PC-3 (cell line): ENCODE data around the gene GAMT. TPM values are rescaled to one million over a fixed set of nuclear protein-coding genes. Genes with fewer than 3 reads are reported as not detected.

Experiments
- ATAC-seq: fragments of 200-7000 bp; cut with Tn5 transposase; 2 replicates; pipeline ENCODE4 v1.9.1; 2020; ENCODE audit warnings: mild to moderate bottlenecking, moderate library complexity
- BruUV-seq: library from RNA; stranded (reverse); fragments of 400-500 nt; replicated peaks from 2 replicates; lab custom pipeline; 2021; lab: Mats Ljungman, UMichigan
- CTCF ChIA-PET: fragments of 300-600 bp; sonication (Branson Sonifier 250); formaldehyde crosslinking; loops from one replicate; lab custom pipeline; 2022; ENCODE audit warnings: antibody characterized with exemption; lab: Charles Lee
- POLR2A ChIA-PET: fragments of 300-600 bp; sonication (Branson Sonifier 250); formaldehyde crosslinking; loops from one replicate; lab custom pipeline; 2022; ENCODE audit warnings: antibody characterized with exemption; ENCODE audit not compliant: unreplicated experiment; lab: Charles Lee
- DNase-seq: peaks from one replicate; pipeline ENCODE4 v3.0.0-alpha.2; 2015
- H2AFZ ChIP-seq: fragments of 300-600 bp; sonication (generic); 2 replicates; pipeline ENCODE4 v1.6.0; 2016; ENCODE audit warnings: antibody characterized with exemption, low read length
- H3F3A ChIP-seq: fragments of 300-600 bp; sonication (generic); one replicate; pipeline ENCODE4 v1.6.0; 2017; ENCODE audit warnings: antibody characterized with exemption, low read length, control low read depth, mild to moderate bottlenecking; ENCODE audit not compliant: unreplicated experiment
- H3K27ac ChIP-seq: fragments of 300-600 bp; sonication (generic); 2 replicates; pipeline ENCODE4 v1.5.1; 2016; ENCODE audit warnings: mild to moderate bottlenecking, low read length
- H3K27me3 ChIP-seq: fragments of 300-600 bp; sonication (generic); 2 replicates; pipeline ENCODE4 v1.6.1; 2016; ENCODE audit warnings: low read length, mixed read lengths
- H3K36me3 ChIP-seq: fragments of 300-600 bp; sonication (generic); 2 replicates; pipeline ENCODE4 v1.6.1; 2016; ENCODE audit warnings: low read depth, mixed run types, low read length, mixed read lengths
- H3K4me1 ChIP-seq: fragments of 300-600 bp; sonication (generic); 2 replicates; pipeline ENCODE4 v1.5.1; 2016; ENCODE audit warnings: low read length; ENCODE audit not compliant: insufficient read depth
- H3K4me2 ChIP-seq: fragments of 300-600 bp; sonication (generic); 2 replicates; pipeline ENCODE4 v1.6.0; 2016; ENCODE audit warnings: low read length
- H3K4me3 ChIP-seq: fragments of 300-600 bp; sonication (generic); 2 replicates; pipeline ENCODE4 v1.5.1; 2016; ENCODE audit warnings: mild to moderate bottlenecking, low read length, mixed read lengths
- H3K79me2 ChIP-seq: fragments of 300-600 bp; sonication (generic); 2 replicates; pipeline ENCODE4 v1.6.1; 2017; ENCODE audit warnings: low read length, mixed read lengths
- H3K9ac ChIP-seq: fragments of 300-600 bp; sonication (generic); 2 replicates; pipeline ENCODE4 v1.6.0; 2016; ENCODE audit warnings: mild to moderate bottlenecking, low read length
- H3K9me2 ChIP-seq: fragments of 300-600 bp; sonication (generic); replicated peaks from 2 replicates; pipeline ENCODE4 v1.6.1; 2016; ENCODE audit warnings: mixed run types, low read length, mixed read lengths
- H3K9me3 ChIP-seq: fragments of 300-600 bp; sonication (generic); 2 replicates; pipeline ENCODE4 v1.6.1; 2016; ENCODE audit warnings: low read length, mixed read lengths
- H4K20me1 ChIP-seq: fragments of 300-600 bp; sonication (generic); 2 replicates; pipeline ENCODE4 v1.6.1; 2016; ENCODE audit warnings: low read length, mixed read lengths
- EZH2 ChIP-seq: fragments of 300-600 bp; sonication (generic); IDR thresholded peaks from one replicate; pipeline ENCODE4 v1.6.1; 2017; ENCODE audit warnings: antibody characterized with exemption, mild to moderate bottlenecking, low read length; ENCODE audit not compliant: unreplicated experiment
- EZH2phosphoT487 ChIP-seq: fragments of 300-600 bp; sonication (generic); IDR thresholded peaks from 2 replicates; pipeline ENCODE4 v1.6.1; 2018; ENCODE audit warnings: mild to moderate bottlenecking, antibody characterized with exemption, low read length, borderline replicate concordance
- intact Hi-C: fragments of 100-400 bp; cut with micrococcal nuclease; formaldehyde crosslinking; loops from 2 replicates; pipeline ENCODE4 v1.9.0; 2023
- total RNA-seq: library from RNA; depleted of rRNA; stranded (reverse); fragments of >200 nt; gene quantifications from 2 replicates; pipeline ENCODE4 v1.2.3, GENCODE V29; 2014
- TF ChIP-seq, protein P1 (sequence below): fragments of 300-600 bp; sonication (generic); conservative IDR thresholded peaks from 2 replicates; pipeline ENCODE4 v1.5.1; 2017; ENCODE audit warnings: antibody characterized with exemption, low read depth, mild to moderate bottlenecking, low read length

The GAMT gene
- total RNA-seq, 1 experiment from 2014 or later: 75.6 TPM

DNA sequence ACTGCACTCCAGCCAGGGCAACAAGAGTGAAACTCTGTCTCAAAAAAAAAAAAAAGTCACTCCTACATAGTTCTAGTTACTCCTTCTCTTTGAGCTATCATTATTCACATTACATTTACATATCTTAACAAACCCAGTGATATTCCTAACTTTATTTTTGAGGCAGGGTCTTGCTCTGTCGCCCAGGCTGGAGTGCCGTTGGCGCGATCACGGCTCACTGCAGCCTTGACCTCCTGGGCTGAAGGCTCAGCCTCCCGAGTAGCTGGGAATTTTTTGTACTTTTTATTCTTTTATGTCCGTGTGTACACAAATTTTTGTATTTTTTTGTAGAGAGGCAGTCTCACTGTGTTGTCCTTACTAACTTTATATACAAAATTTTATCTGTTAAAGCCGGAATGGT lies 36.3 kb upstream of the GAMT start:
- Histone ChIP-seq H3K27ac (no peak overlapping the region), H4K20me1 (peaks cover 31% of the 10 kb centered on the region), H2AFZ (peak overlapping the region; percentile 71), H3K79me2 (peaks cover 37% of the 10 kb centered on the region), H3F3A (peaks cover 6% of the 10 kb centered on the region), H3K9me2 (no peaks in the 10 kb centered on the region), H3K9me3 (no peaks in the 10 kb centered on the region), H3K36me3 (peaks cover 30% of the 10 kb centered on the region), H3K27me3 (no peaks in the 10 kb centered on the region), H3K4me1 (peaks cover 11% of the 10 kb centered on the region), H3K4me2 (peak overlapping the region; percentile 74), H3K9ac (no peak overlapping the region), H3K4me3 (peak overlapping the region; percentile 78; the same call in 1 of the 2 replicates)
- TF ChIP-seq EZH2phosphoT487 (no peak), EZH2 (no peak)
- TF ChIP-seq, protein P1, sequence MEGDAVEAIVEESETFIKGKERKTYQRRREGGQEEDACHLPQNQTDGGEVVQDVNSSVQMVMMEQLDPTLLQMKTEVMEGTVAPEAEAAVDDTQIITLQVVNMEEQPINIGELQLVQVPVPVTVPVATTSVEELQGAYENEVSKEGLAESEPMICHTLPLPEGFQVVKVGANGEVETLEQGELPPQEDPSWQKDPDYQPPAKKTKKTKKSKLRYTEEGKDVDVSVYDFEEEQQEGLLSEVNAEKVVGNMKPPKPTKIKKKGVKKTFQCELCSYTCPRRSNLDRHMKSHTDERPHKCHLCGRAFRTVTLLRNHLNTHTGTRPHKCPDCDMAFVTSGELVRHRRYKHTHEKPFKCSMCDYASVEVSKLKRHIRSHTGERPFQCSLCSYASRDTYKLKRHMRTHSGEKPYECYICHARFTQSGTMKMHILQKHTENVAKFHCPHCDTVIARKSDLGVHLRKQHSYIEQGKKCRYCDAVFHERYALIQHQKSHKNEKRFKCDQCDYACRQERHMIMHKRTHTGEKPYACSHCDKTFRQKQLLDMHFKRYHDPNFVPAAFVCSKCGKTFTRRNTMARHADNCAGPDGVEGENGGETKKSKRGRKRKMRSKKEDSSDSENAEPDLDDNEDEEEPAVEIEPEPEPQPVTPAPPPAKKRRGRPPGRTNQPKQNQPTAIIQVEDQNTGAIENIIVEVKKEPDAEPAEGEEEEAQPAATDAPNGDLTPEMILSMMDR: no peak
- CTCF ChIA-PET: no interaction called here
- POLR2A ChIA-PET: no interaction called here
- ATAC-seq: no peak
- intact Hi-C loops: no loop called here
- no TSS peak for BruUV-seq
- no peak for DNase-seq

DNA sequence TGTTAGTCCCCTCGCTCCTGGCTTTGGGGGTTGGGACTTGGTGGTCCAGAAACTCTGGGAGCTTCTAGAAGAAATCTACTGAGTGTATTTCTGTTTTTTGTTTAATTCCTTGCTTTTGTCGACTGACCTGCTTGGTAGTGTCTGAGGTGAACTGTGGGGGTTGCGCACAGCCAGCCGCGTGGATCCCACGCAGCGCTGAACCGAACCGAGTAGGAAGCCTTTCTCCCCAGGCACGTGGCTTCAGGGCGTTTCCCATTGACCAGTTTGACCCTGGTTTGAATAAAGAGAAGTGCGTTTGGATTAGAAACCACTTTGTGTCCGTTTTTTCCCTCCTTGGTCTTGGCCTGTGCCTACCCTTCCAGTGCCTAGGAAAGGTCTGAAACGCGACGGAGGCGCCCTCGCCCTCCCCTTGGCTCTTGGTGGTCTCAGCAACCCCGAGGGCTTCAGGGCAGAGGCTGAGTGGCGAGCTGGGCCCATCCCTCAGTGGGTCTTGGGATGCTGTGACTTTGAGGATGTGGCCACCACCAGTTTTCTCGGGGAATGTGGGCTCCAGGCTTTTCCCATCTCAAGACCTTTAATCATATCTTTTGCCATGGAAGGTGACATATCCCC lies 34.1 kb upstream of the GAMT start:
- ChIA-PET POLR2A (no interaction called here), CTCF (no interaction called here)
- ATAC-seq (no peak), DNase-seq (no peak)
- H4K20me1 ChIP-seq: peaks cover 14% of the 10 kb centered on the region
- H3K27ac ChIP-seq: no peak overlapping the region
- no peak overlapping the region for H2AFZ ChIP-seq
- no peaks in the 10 kb centered on the region for H3F3A ChIP-seq
- peaks cover 3% of the 10 kb centered on the region for H3K4me1 ChIP-seq
- no peaks in the 10 kb centered on the region for H3K27me3 ChIP-seq
- intact Hi-C loops: no loop called here
- peaks cover 10% of the 10 kb centered on the region for H3K36me3 ChIP-seq
- BruUV-seq: no TSS peak
- no peaks in the 10 kb centered on the region for H3K9me3 ChIP-seq
- no peaks in the 10 kb centered on the region for H3K9me2 ChIP-seq
- H3K4me2 ChIP-seq: no peak overlapping the region
- peaks cover 24% of the 10 kb centered on the region for H3K79me2 ChIP-seq
- H3K9ac ChIP-seq: no peak overlapping the region
- no peak overlapping the region for H3K4me3 ChIP-seq
- TF ChIP-seq, protein P1: no peak
- TF ChIP-seq EZH2 (no peak), EZH2phosphoT487 (no peak)

DNA sequence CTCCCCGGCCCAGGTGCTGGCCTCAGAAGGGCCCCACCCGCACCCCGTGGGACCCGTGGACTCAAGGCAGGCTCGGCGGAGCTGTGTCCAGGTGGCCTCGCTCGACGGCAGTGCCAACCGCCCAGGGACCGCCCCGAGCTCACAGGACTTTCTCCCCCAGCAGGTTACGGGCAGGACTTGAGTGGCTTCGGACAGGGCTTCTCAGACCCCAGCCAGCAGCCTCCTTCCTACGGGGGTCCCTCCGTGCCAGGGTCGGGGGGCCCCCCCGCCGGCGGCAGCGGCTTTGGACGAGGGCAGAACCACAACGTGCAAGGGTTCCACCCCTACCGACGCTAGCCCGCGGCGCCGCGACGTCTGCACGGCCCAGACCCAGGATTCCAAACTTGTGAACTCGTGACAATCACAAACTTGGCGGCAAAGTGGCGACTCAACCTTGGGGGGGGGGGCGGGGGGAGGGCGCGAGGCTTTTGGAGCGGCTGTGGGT lies 33.3 kb upstream of the GAMT start:
- no peak for ATAC-seq
- no peaks in the 10 kb centered on the region for H3K27me3 ChIP-seq
- no peaks in the 10 kb centered on the region for H3K9me2 ChIP-seq
- H3K27ac ChIP-seq: no peak overlapping the region
- no peak overlapping the region for H3K4me3 ChIP-seq
- peaks cover 4% of the 10 kb centered on the region for H3K36me3 ChIP-seq
- no peak for DNase-seq
- no peaks in the 10 kb centered on the region for H3K9me3 ChIP-seq
- H3K9ac ChIP-seq: no peak overlapping the region
- no peaks in the 10 kb centered on the region for H3F3A ChIP-seq
- TF ChIP-seq EZH2: no peak
- TF ChIP-seq, protein P1: no peak
- TF ChIP-seq EZH2phosphoT487: no peak
- no TSS peak for BruUV-seq
- H3K4me1 ChIP-seq: no peaks in the 10 kb centered on the region
- H3K4me2 ChIP-seq: no peak overlapping the region
- intact Hi-C loops: no loop called here
- ChIA-PET POLR2A (no interaction called here), CTCF (no interaction called here)
- peaks cover 15% of the 10 kb centered on the region for H3K79me2 ChIP-seq
- H4K20me1 ChIP-seq: peaks cover 7% of the 10 kb centered on the region
- H2AFZ ChIP-seq: no peak overlapping the region
